Measurements from ENCODE around the gene SMPD4.
"Not testable (repeated sequence)": the region's sequence is repeated elsewhere in the genome, so short reads cannot be mapped to it uniquely, and the experiment has no call there.

- not testable (repeated sequence) for TF ChIP-seq CTCF (IDR thresholded peaks at IDR 0.05; ENCODE audit: low read depth, low read length); POLR2A (IDR thresholded peaks at IDR 0.05; ENCODE audit: extremely low read depth, insufficient read length); MAX (IDR thresholded peaks at IDR 0.05; ENCODE audit: low read depth, low read length)
These were observed 47.7 kb upstream of the SMPD4 start for GRCh38 chr2:130229161-130229510.
